Osteoblast (primary cell): ENCODE measurements around the gene CPLX3. TPM values are rescaled to one million over a fixed set of nuclear protein-coding genes. Genes with fewer than 3 reads are reported as not detected.

Experiments used
- DNase-seq: peaks from one replicate; pipeline ENCODE4 v3.0.0; 2011; ENCODE audit warnings: low spot score, mixed read lengths; ENCODE audit not compliant: insufficient read length; ENCODE audit errors: missing footprints
- H2AFZ ChIP-seq: 2 replicates; pipeline ENCODE4 v1.6.0; 2011; ENCODE audit warnings: mild to moderate bottlenecking, low read length
- H3K27ac ChIP-seq: 2 replicates; pipeline ENCODE4 v1.5.1; 2011; ENCODE audit warnings: mild to moderate bottlenecking, low read depth, low read length, moderate library complexity
- H3K27me3 ChIP-seq: 2 replicates; pipeline ENCODE4 v1.6.0; 2012; ENCODE audit warnings: mild to moderate bottlenecking, control low read depth, inconsistent platforms, low read length, moderate library complexity; ENCODE audit not compliant: insufficient read depth
- H3K36me3 ChIP-seq: 2 replicates; pipeline ENCODE4 v1.5.1; 2011; ENCODE audit warnings: mild to moderate bottlenecking, low read length, control low read depth, moderate library complexity; ENCODE audit not compliant: insufficient read depth
- H3K4me1 ChIP-seq: 2 replicates; pipeline ENCODE4 v1.5.1; 2011; ENCODE audit warnings: mild to moderate bottlenecking, low read length, control low read depth, moderate library complexity; ENCODE audit not compliant: insufficient read depth
- H3K4me2 ChIP-seq: 2 replicates; pipeline ENCODE4 v1.6.0; 2011; ENCODE audit warnings: mild to moderate bottlenecking, low read length; ENCODE audit not compliant: insufficient read depth
- H3K4me3 ChIP-seq: fragments of 200-600 bp; sonication (generic); 3 replicates; pipeline ENCODE4 v1.5.1; 2012; ENCODE audit warnings: mild to moderate bottlenecking, low read length, inconsistent platforms; ENCODE audit not compliant: insufficient read depth
- H3K79me2 ChIP-seq: 2 replicates; pipeline ENCODE4 v1.6.0; 2012; ENCODE audit warnings: mild to moderate bottlenecking, low read length, control low read depth, inconsistent platforms; ENCODE audit not compliant: insufficient read depth
- H3K9me3 ChIP-seq: 2 replicates; pipeline ENCODE4 v1.5.1; 2011; ENCODE audit warnings: low read depth, low read length, control low read depth
- H4K20me1 ChIP-seq: 2 replicates; pipeline ENCODE4 v1.6.0; 2012; ENCODE audit warnings: mild to moderate bottlenecking, low read length, control low read depth; ENCODE audit not compliant: insufficient read depth
- CTCF ChIP-seq: IDR thresholded peaks from 2 replicates; pipeline ENCODE4 v1.5.1; 2011; ENCODE audit warnings: mild to moderate bottlenecking, low read depth, low read length, moderate library complexity; ENCODE audit errors: extremely low read depth
- total RNA-seq: library from RNA; depleted of rRNA; stranded (reverse); fragments of >200 nt; gene quantifications from 2 replicates; pipeline ENCODE4 v1.2.3, GENCODE V29; 2012

Gene CPLX3
- not detected in 2 replicates for total RNA-seq

GRCh38 chr15:74826364-74826819 lies at the start of gene CPLX3:
TSS of gene CPLX3 (plus strand) at chr15:74826627. CDS start at chr15:74826704, 77 bp downstream.
- no peak within 1 kb of the TSS for H3K4me3 ChIP-seq
- no peak within 1 kb of the TSS for H3K4me2 ChIP-seq
- H2AFZ ChIP-seq: no peak within 1 kb of the TSS
- H3K9me3 ChIP-seq: no peaks in the 10 kb centered on the region
- H4K20me1 ChIP-seq: peaks cover 2% of the 10 kb centered on the region
- no peaks in the 10 kb centered on the region for H3K4me1 ChIP-seq
- H3K27me3 ChIP-seq: peaks cover 32% of the 10 kb centered on the region
- no peak within 1 kb of the TSS for H3K27ac ChIP-seq
- TF ChIP-seq CTCF: no peak
- H3K36me3 ChIP-seq: no peaks in the 10 kb centered on the region
- DNase-seq: peak; percentile 93
- no peaks in the 10 kb centered on the region for H3K79me2 ChIP-seq

- peak; percentile 46 for DNase-seq
- Histone ChIP-seq H4K20me1 (no peaks in the 10 kb centered on the region), H3K4me3 (no peak overlapping the region), H3K4me2 (no peak overlapping the region), H2AFZ (peak overlapping the region; percentile 29), H3K36me3 (no peaks in the 10 kb centered on the region), H3K4me1 (peaks cover 13% of the 10 kb centered on the region), H3K27me3 (no peaks in the 10 kb centered on the region), H3K27ac (no peak overlapping the region), H3K79me2 (no peaks in the 10 kb centered on the region), H3K9me3 (no peaks in the 10 kb centered on the region)
- no peak for TF ChIP-seq CTCF
Measured at GRCh38 chr15:74776821-74777768, 49.3 kb upstream of the CPLX3 start.

- Histone ChIP-seq H2AFZ (no peak overlapping the region), H3K36me3 (no peaks in the 10 kb centered on the region), H3K4me1 (peaks cover 15% of the 10 kb centered on the region), H4K20me1 (peaks cover 5% of the 10 kb centered on the region), H3K4me2 (no peak overlapping the region), H3K27ac (no peak overlapping the region), H3K9me3 (no peaks in the 10 kb centered on the region), H3K79me2 (peaks cover 7% of the 10 kb centered on the region), H3K27me3 (no peaks in the 10 kb centered on the region), H3K4me3 (no peak overlapping the region)
- TF ChIP-seq CTCF: no peak
- peak; percentile 85 for DNase-seq
Measured at GRCh38 chr15:74777769-74778598, 48.4 kb upstream of the CPLX3 start.
